OCI-LY1 (cell line): ENCODE data around the gene MPPED1.

Source experiments
- H2AFZ ChIP-seq: fragments of 200-600 bp; sonication (generic), shearing (Covaris generic); 2 replicates; pipeline ENCODE4 v1.6.0; 2014; ENCODE audit warnings: antibody characterized with exemption, mild to moderate bottlenecking, low read length
- H3F3A ChIP-seq: fragments of 200-600 bp; sonication (generic), shearing (Covaris generic); 2 replicates; pipeline ENCODE4 v1.6.0; 2014; ENCODE audit warnings: mild to moderate bottlenecking, antibody characterized with exemption, low read length, moderate library complexity; ENCODE audit not compliant: insufficient read depth
- H3K27ac ChIP-seq: fragments of 200-600 bp; sonication (generic); 2 replicates; pipeline ENCODE4 v1.5.1; 2014; ENCODE audit warnings: low read length, mixed run types, mild to moderate bottlenecking, low read depth; ENCODE audit not compliant: poor library complexity, severe bottlenecking
- H3K27me3 ChIP-seq: fragments of 200-600 bp; sonication (generic); 2 replicates; pipeline ENCODE4 v1.6.0; 2014; ENCODE audit warnings: antibody characterized with exemption, mild to moderate bottlenecking, low read length, moderate library complexity; ENCODE audit not compliant: insufficient read depth
- H3K36me3 ChIP-seq: fragments of 200-600 bp; sonication (generic); 2 replicates; pipeline ENCODE4 v1.6.1; 2014; ENCODE audit warnings: mild to moderate bottlenecking, antibody characterized with exemption, low read length, moderate library complexity, mixed read lengths; ENCODE audit not compliant: insufficient read depth
- H3K4me1 ChIP-seq: fragments of 200-600 bp; sonication (generic); 2 replicates; pipeline ENCODE4 v1.5.1; 2014; ENCODE audit warnings: mild to moderate bottlenecking, low read length, moderate library complexity; ENCODE audit not compliant: insufficient read depth, severe bottlenecking
- H3K4me2 ChIP-seq: fragments of 200-600 bp; sonication (generic), shearing (Covaris generic); 2 replicates; pipeline ENCODE4 v1.6.1; 2014; ENCODE audit warnings: low read length
- H3K4me3 ChIP-seq: fragments of 200-600 bp; sonication (generic); 2 replicates; pipeline ENCODE4 v1.5.1; 2014; ENCODE audit warnings: low read length, low read depth, mild to moderate bottlenecking, mixed read lengths; ENCODE audit not compliant: poor library complexity, severe bottlenecking
- H3K79me2 ChIP-seq: fragments of 200-600 bp; shearing (Covaris generic); 2 replicates; pipeline ENCODE4 v1.6.1; 2016; ENCODE audit warnings: mixed run types, low read length, mixed read lengths; ENCODE audit not compliant: insufficient read depth
- H3K9ac ChIP-seq: fragments of 200-600 bp; sonication (generic), shearing (Covaris generic); 2 replicates; pipeline ENCODE4 v1.6.1; 2014; ENCODE audit warnings: mild to moderate bottlenecking, low read length, mixed read lengths
- H3K9me2 ChIP-seq: fragments of 200-600 bp; sonication (generic), shearing (Covaris generic); 2 replicates; pipeline ENCODE4 v1.6.1; 2014; ENCODE audit warnings: low read depth, mild to moderate bottlenecking, low read length, mixed read lengths
- H3K9me3 ChIP-seq: fragments of 200-600 bp; shearing (Covaris generic); 2 replicates; pipeline ENCODE4 v1.6.1; 2014; ENCODE audit warnings: low read length, mixed read lengths
- H4K20me1 ChIP-seq: fragments of 200-600 bp; sonication (generic), shearing (Covaris generic); 2 replicates; pipeline ENCODE4 v1.6.0; 2016; ENCODE audit warnings: mild to moderate bottlenecking, low read length; ENCODE audit not compliant: insufficient read depth
- CTCF ChIP-seq: fragments of 200-600 bp; sonication (generic), shearing (Covaris generic); IDR thresholded peaks from 2 replicates; pipeline ENCODE4 v1.5.1; 2017; ENCODE audit warnings: mild to moderate bottlenecking, antibody characterized with exemption, low read length, moderate library complexity, mixed read lengths
- EZH2 ChIP-seq: fragments of 200-600 bp; sonication (generic), shearing (Covaris generic); IDR thresholded peaks from 2 replicates; pipeline ENCODE4 v1.8.0; 2017; ENCODE audit warnings: borderline replicate concordance, mixed run types, mild to moderate bottlenecking, antibody characterized with exemption, low read length, moderate library complexity, mixed read lengths

Gene MPPED1

GRCh38 chr22:43425976-43426785 lies 14.4 kb downstream of the MPPED1 start:
- Histone ChIP-seq H3K36me3 (no peaks in the 10 kb centered on the region), H4K20me1 (no peaks in the 10 kb centered on the region), H3K9me2 (no peaks in the 10 kb centered on the region), H2AFZ (no peak overlapping the region), H3K4me1 (no peaks in the 10 kb centered on the region), H3F3A (no peaks in the 10 kb centered on the region), H3K79me2 (no peaks in the 10 kb centered on the region), H3K9ac (no peak overlapping the region), H3K4me3 (no peak overlapping the region), H3K27ac (no peak overlapping the region), H3K4me2 (no peak overlapping the region), H3K27me3 (peaks cover 10% of the 10 kb centered on the region), H3K9me3 (no peaks in the 10 kb centered on the region)
- TF ChIP-seq CTCF (no peak), EZH2 (no peak)

GRCh38 chr22:43426816-43427215 lies 15.0 kb downstream of the MPPED1 start:
- TF ChIP-seq CTCF: no peak
- TF ChIP-seq EZH2: no peak
- Histone ChIP-seq H3K9me2 (no peaks in the 10 kb centered on the region), H2AFZ (no peak overlapping the region), H3K9me3 (no peaks in the 10 kb centered on the region), H3K4me1 (no peaks in the 10 kb centered on the region), H3K27ac (no peak overlapping the region), H3K36me3 (no peaks in the 10 kb centered on the region), H3K4me3 (no peak overlapping the region), H3K27me3 (peaks cover 10% of the 10 kb centered on the region), H3K4me2 (no peak overlapping the region), H3F3A (no peaks in the 10 kb centered on the region), H4K20me1 (no peaks in the 10 kb centered on the region), H3K79me2 (no peaks in the 10 kb centered on the region), H3K9ac (no peak overlapping the region)

GRCh38 chr22:43427296-43428004 lies 15.6 kb downstream of the MPPED1 start:
- no peak for TF ChIP-seq EZH2
- TF ChIP-seq CTCF: no peak
- no peaks in the 10 kb centered on the region for H3F3A ChIP-seq
- H3K79me2 ChIP-seq: no peaks in the 10 kb centered on the region
- peaks cover 10% of the 10 kb centered on the region for H3K27me3 ChIP-seq
- H3K9me2 ChIP-seq: no peaks in the 10 kb centered on the region
- H4K20me1 ChIP-seq: no peaks in the 10 kb centered on the region
- H3K9ac ChIP-seq: no peak overlapping the region
- no peaks in the 10 kb centered on the region for H3K4me1 ChIP-seq
- no peak overlapping the region for H3K4me3 ChIP-seq
- H3K9me3 ChIP-seq: no peaks in the 10 kb centered on the region
- no peak overlapping the region for H3K4me2 ChIP-seq
- H3K27ac ChIP-seq: no peak overlapping the region
- H3K36me3 ChIP-seq: no peaks in the 10 kb centered on the region
- H2AFZ ChIP-seq: no peak overlapping the region
